HepG2 (cell line): ENCODE measurements around the gene FRMD4A. TPM values are rescaled to one million over a fixed set of nuclear protein-coding genes. Genes with fewer than 3 reads are reported as not detected.

Experiments
- ATAC-seq: fragments of 200-7000 bp; cut with Tn5 transposase; 3 replicates; pipeline ENCODE4 v1.9.1; 2020; ENCODE audit warnings: mild to moderate bottlenecking, moderate library complexity
- BruUV-seq: library from RNA; stranded (reverse); fragments of 400-500 nt; replicated peaks from 2 replicates; lab custom pipeline; 2021; lab: Mats Ljungman, UMichigan
- CTCF ChIA-PET: fragments of 300-600 bp; formaldehyde crosslinking; extraction: SDS; loops from one replicate; lab custom pipeline; 2021; ENCODE audit warnings: low total read pairs, inconsistent platforms, low intra/inter-chr PET ratio; lab: Yijun Ruan, JAX
- POLR2A ChIA-PET: fragments of 350-600 bp; sonication (Branson Sonifier 250); formaldehyde crosslinking; loops from one replicate; lab custom pipeline; 2020; ENCODE audit warnings: antibody characterized with exemption, inconsistent platforms; lab: Yijun Ruan, JAX
- DNase-seq: peaks from one replicate; pipeline ENCODE4 v3.0.0-alpha.2; 2015; ENCODE audit warnings: low spot score
- FAIRE-seq: peaks from 3 replicates; lab custom pipeline; 2011; peaks lifted over from hg19 to GRCh38; lab: Jason Lieb, UNC
- H2AFZ ChIP-seq: one replicate; pipeline ENCODE4 v1.6.1; 2011; ENCODE audit warnings: low read length, inconsistent platforms
- H3K27ac ChIP-seq: fragments of 300-600 bp; 3 replicates; pipeline ENCODE4 v1.8.0; 2011; ENCODE audit warnings: mixed run types, mild to moderate bottlenecking, mixed read lengths, low read length, inconsistent platforms; ENCODE audit not compliant: insufficient read depth; ENCODE audit errors: extremely low read length
- H3K27me3 ChIP-seq, 2 experiments: fragments of 200-600 bp in 1 of 2; 2 replicates in 1 of 2; 3 replicates in 1 of 2; pipeline versions ENCODE4 v1.6.0 to v1.8.0; 2011; ENCODE audit warnings: low read length in 2 of 2, mild to moderate bottlenecking in 2 of 2, moderate library complexity in 2 of 2, inconsistent platforms in 1 of 2; ENCODE audit not compliant: insufficient read depth in 2 of 2, control insufficient read depth in 1 of 2
- H3K36me3 ChIP-seq, 2 experiments: fragments of 200-600 bp in 1 of 2; replicated peaks in 1 of 2; 2 replicates in 1 of 2; 3 replicates in 1 of 2; pipeline versions ENCODE4 v1.5.1 to v1.8.0; 2011; ENCODE audit warnings: low read length in 2 of 2, inconsistent platforms in 1 of 2; ENCODE audit not compliant: insufficient read depth in 2 of 2, control insufficient read depth in 1 of 2
- H3K4me1 ChIP-seq: 2 replicates; pipeline ENCODE4 v1.5.1; 2012; ENCODE audit warnings: low read length, inconsistent platforms; ENCODE audit not compliant: insufficient read depth
- H3K4me2 ChIP-seq: 2 replicates; pipeline ENCODE4 v1.6.0; 2011; ENCODE audit warnings: low read depth, low read length, inconsistent platforms
- H3K4me3 ChIP-seq, 3 experiments: fragments of 200-600 bp in 1 of 3; sonication (generic), shearing (Covaris generic) in 1 of 3; replicated peaks in 1 of 3; 2 replicates each; pipeline ENCODE4 v1.5.1; 2011 to 2016; ENCODE audit warnings: low read length in 3 of 3, inconsistent platforms in 2 of 3, low read depth in 2 of 3, mild to moderate bottlenecking in 2 of 3, control low read depth in 1 of 3, mixed read lengths in 1 of 3; ENCODE audit not compliant: insufficient read depth in 1 of 3
- H3K79me2 ChIP-seq: one replicate; pipeline ENCODE4 v1.6.1; 2011; ENCODE audit warnings: low read length, inconsistent platforms; ENCODE audit not compliant: insufficient read depth
- H3K9ac ChIP-seq: 2 replicates; pipeline ENCODE4 v1.6.0; 2011; ENCODE audit warnings: mild to moderate bottlenecking, low read depth, low read length, inconsistent platforms; ENCODE audit not compliant: insufficient read depth
- H3K9me3 ChIP-seq: 2 replicates; pipeline ENCODE4 v1.5.1; 2012; ENCODE audit warnings: mild to moderate bottlenecking, low read length
- H4K20me1 ChIP-seq: 2 replicates; pipeline ENCODE4 v1.6.0; 2011; ENCODE audit warnings: inconsistent platforms, mild to moderate bottlenecking, low read length, moderate library complexity; ENCODE audit not compliant: insufficient read depth
- GRHL1 ChIP-seq: sonication (generic); formaldehyde crosslinking; conservative IDR thresholded peaks from 2 replicates; pipeline ENCODE4 v1.8.0; 2022; ENCODE audit warnings: missing genetic modification reagents
- KMT2B ChIP-seq: IDR thresholded peaks from 2 replicates; pipeline ENCODE4 v1.6.1; 2016; ENCODE audit warnings: missing genetic modification reagents, missing compliant biosample characterization
- LRRFIP1 ChIP-seq: sonication (generic); formaldehyde crosslinking; conservative IDR thresholded peaks from 2 replicates; pipeline ENCODE4 v1.4.0; 2020; ENCODE audit warnings: missing genetic modification reagents
- ZNF3 ChIP-seq: IDR thresholded peaks from 2 replicates; pipeline ENCODE4 v1.7.0; 2017; ENCODE audit warnings: inconsistent platforms
- WGBS: methylation state at CpG from one replicate; pipeline ENCODE4 v1.1.6; 2017; ENCODE audit warnings: low lambda C conversion rate; 5-methylcytosine and 5-hydroxymethylcytosine counted together
- in situ Hi-C: cut with HindIII; loops from 2 replicates; pipeline ENCODE4 v1.10.0; 2017; ENCODE audit warnings: low pct_unique_long_range_greater_than_20kb; ENCODE audit not compliant: extremely low pct_ligation_motif_present
- intact Hi-C: fragments of 100-400 bp; cut with micrococcal nuclease; formaldehyde crosslinking; loops from one replicate; pipeline ENCODE4 v1.10.0; 2022; ENCODE audit not compliant: unreplicated experiment
- polyA plus RNA-seq, 8 experiments: library from polyadenylated mRNA; depleted of rRNA in 3 of 8; stranded (reverse) in 7 of 8; unstranded in 1 of 8; fragments of >200 nt; fragmentation: Illumina TruSeq in 4 of 8; extraction: Trizol in 4 of 8; gene quantifications; 2 replicates each; pipeline versions ENCODE4 v1.2.1 to v1.2.3, GENCODE V29; 2011 to 2016; ENCODE audit warnings: low read depth in 4 of 8, missing spikeins in 1 of 8, mixed read lengths in 1 of 8; ENCODE audit not compliant: insufficient read depth in 1 of 8
- total RNA-seq, 5 experiments: library from RNA; depleted of rRNA; stranded (reverse); fragments of >200 nt; fragmentation: Illumina TruSeq; extraction: Trizol; gene quantifications; 2 replicates each; pipeline ENCODE4 v1.2.3, GENCODE V29; 2016; ENCODE audit warnings: low read depth in 1 of 5

Gene FRMD4A
- total and polyA plus RNA-seq, 2 of the 13 experiments (the other 11 are each of a cell fraction or from before 2014, with no cell fraction given) = 0.09 to 0.26 TPM

GRCh38 chr10:14131261-14131960 lies 199.3 kb downstream of the FRMD4A start:
- Histone ChIP-seq H3K36me3 (no peaks in the 10 kb centered on the region), H3K4me1 (no peaks in the 10 kb centered on the region), H3K4me3 (no peak overlapping the region), H4K20me1 (no peaks in the 10 kb centered on the region), H2AFZ (no peak overlapping the region), H3K4me2 (no peak overlapping the region), H3K9ac (no peak overlapping the region), H3K27ac (no peak overlapping the region), H3K79me2 (no peaks in the 10 kb centered on the region), H3K9me3 (no peaks in the 10 kb centered on the region), H3K27me3 (peaks cover 1 to 8% of the 10 kb centered on the region in 2 experiments; a peak in 3 of 5 replicates)
- TF ChIP-seq KMT2B (CRISPR knock-in tag) (no peak), ZNF3 (CRISPR knock-in tag) (no peak), GRHL1 (CRISPR knock-in tag) (no peak), LRRFIP1 (CRISPR knock-in tag) (no peak)
- ChIA-PET CTCF (no interaction called here), POLR2A (no interaction called here)
- intact Hi-C loops = no loop called here
- FAIRE-seq (no peak), ATAC-seq (no peak), DNase-seq (no peak)
- BruUV-seq = no TSS peak
- WGBS = 34% methylated on average over 14 of the region's 14 CpGs
- in situ Hi-C loops = no loop called here
